GM18868 (cell line): Measurements from ENCODE around the gene CALR3.
"Not testable (repeated sequence)": the region's sequence is repeated elsewhere in the genome, so short reads cannot be mapped to it uniquely, and the experiment has no call there.

Experiments used
- ATAC-seq: cut with Tn5 transposase; IDR thresholded peaks from one replicate; pipeline ENCODE4 v1.9.1; 2021; ENCODE audit warnings: mild to moderate bottlenecking, moderate library complexity; ENCODE audit not compliant: unreplicated experiment

Gene CALR3

GRCh38 chr19:16495982-16496612 lies at the start of gene CALR3, which contains the start of gene C19orf44:
Gene CALR3 (minus strand): TSS chr19:16496167. CDS start chr19:16496129, 38 bp downstream.
Gene C19orf44 (plus strand): TSS chr19:16496394. CDS start chr19:16500793, 4,399 bp downstream.
- ATAC-seq, result peak; percentile 96

- ATAC-seq, result no peak
These were observed 48.7 kb upstream of the CALR3 start for GRCh38 chr19:16544473-16545231.

- not testable (repeated sequence) for ATAC-seq
These were observed 47.8 kb upstream of the CALR3 start for GRCh38 chr19:16543734-16544133.

- no peak for ATAC-seq
These were observed 47.0 kb upstream of the CALR3 start for GRCh38 chr19:16542910-16543472.

GRCh38 chr19:16542045-16542909 lies 46.3 kb upstream of the CALR3 start, which contains the start of gene CHERP:
Gene CHERP (minus strand): TSS chr19:16542437. CDS start chr19:16542378, 59 bp downstream.
- ATAC-seq, result peak; percentile 73

- ATAC-seq, result no peak
These were observed 45.6 kb upstream of the CALR3 start for GRCh38 chr19:16541526-16542044.

GRCh38 chr19:16540948-16541347 lies 45.0 kb upstream of the CALR3 start:
- ATAC-seq, result no peak

GRCh38 chr19:16537111-16537510 lies 41.1 kb upstream of the CALR3 start:
- no peak for ATAC-seq

GRCh38 chr19:16536130-16536529 lies 40.2 kb upstream of the CALR3 start:
- no peak for ATAC-seq

GRCh38 chr19:16535381-16535780 lies 39.4 kb upstream of the CALR3 start:
- ATAC-seq, result no peak

- ATAC-seq, result no peak
These were observed 36.7 kb upstream of the CALR3 start for GRCh38 chr19:16532440-16533234.

GRCh38 chr19:16531380-16531669 lies 35.4 kb upstream of the CALR3 start:
- ATAC-seq, result no peak

- ATAC-seq, result no peak
These were observed 34.8 kb upstream of the CALR3 start for GRCh38 chr19:16530540-16531379.

- no peak for ATAC-seq
These were observed 33.6 kb upstream of the CALR3 start for GRCh38 chr19:16529466-16530144.

GRCh38 chr19:16527971-16528521 lies 32.1 kb upstream of the CALR3 start:
- no peak for ATAC-seq

GRCh38 chr19:16527334-16527935 lies 31.5 kb upstream of the CALR3 start:
- ATAC-seq, result no peak

- ATAC-seq, result no peak
These were observed 29.9 kb upstream of the CALR3 start for GRCh38 chr19:16525751-16526481.
